Upper lobe of left lung (tissue), 6 donors: ENCODE data around the gene FBP2. TPM values are rescaled to one million over a fixed set of nuclear protein-coding genes. Genes with fewer than 3 reads are reported as not detected.

Source experiments
- ATAC-seq, 2 donors: fragments of 200-7000 bp; cut with Tn5 transposase; one replicate each; pipeline ENCODE4 v1.9.1; 2022; ENCODE audit warnings: mild to moderate bottlenecking in 2 of 2, moderate library complexity in 2 of 2; ENCODE audit not compliant: low FRiP score in 2 of 2
- DNase-seq, 2 donors: peaks; one replicate each; pipeline ENCODE4 v3.0.0-alpha.2; 2019 to 2020
- H3K27ac ChIP-seq, 4 donors: fragments of 200-600 bp; sonication (generic); one replicate each; pipeline ENCODE4 v1.5.1; 2016 to 2019
- H3K27me3 ChIP-seq, 4 donors: fragments of 200-600 bp; sonication (generic); one replicate each; pipeline ENCODE4 v1.5.1; 2017 to 2019
- H3K36me3 ChIP-seq, 4 donors: fragments of 200-600 bp; sonication (generic); one replicate each; pipeline ENCODE4 v1.5.1; 2016 to 2019
- H3K4me1 ChIP-seq, 4 donors: fragments of 200-600 bp; sonication (generic); one replicate each; pipeline ENCODE4 v1.5.1; 2018 to 2019
- H3K4me3 ChIP-seq, 4 donors: fragments of 200-600 bp; sonication (generic); one replicate each; pipeline ENCODE4 v1.5.1; 2017 to 2019; ENCODE audit warnings: mild to moderate bottlenecking in 2 of 4, moderate library complexity in 1 of 4
- H3K9me3 ChIP-seq, 4 donors: fragments of 200-600 bp; sonication (generic); one replicate each; pipeline ENCODE4 v1.5.1; 2018 to 2019
- CTCF ChIP-seq, 6 experiments: fragments of 450-650 bp in 4 of 6; fragments of 200-600 bp in 2 of 6; sonication (generic) in 2 of 6; IDR thresholded peaks; one replicate each; pipeline ENCODE4 v1.5.1; 2016 to 2019; ENCODE audit warnings: antibody characterized with exemption in 6 of 6
- EP300 ChIP-seq, 4 donors: sonication (generic); formaldehyde crosslinking; IDR thresholded peaks; one replicate each; pipeline ENCODE4 v1.5.1; 2017; ENCODE audit warnings: antibody characterized with exemption in 4 of 4, control low read depth in 2 of 4
- POLR2A ChIP-seq, 4 donors: fragments of 450-650 bp; IDR thresholded peaks; one replicate each; pipeline ENCODE4 v1.5.1; 2016 to 2017; ENCODE audit warnings: antibody characterized with exemption in 4 of 4, mild to moderate bottlenecking in 2 of 4
- POLR2AphosphoS5 ChIP-seq, 2 donors: sonication (generic); formaldehyde crosslinking; IDR thresholded peaks; one replicate each; pipeline ENCODE4 v1.5.1; 2017; ENCODE audit warnings: antibody characterized with exemption in 2 of 2
- WGBS, 2 donors: methylation state at CpG; one replicate each; pipeline ENCODE4 v1.1.5; 2017 to 2018; 5-methylcytosine and 5-hydroxymethylcytosine counted together
- total RNA-seq, 6 donors: library from RNA; depleted of rRNA in 4 of 6; stranded (reverse); fragments of >200 nt in 4 of 6; gene quantifications; one replicate each; pipeline versions ENCODE4 v1.1.0 to v1.2.1, GENCODE V29; 2016 to 2021
- donor health status: DM: no; HTN: no; CAD: no; lungs with moderate emphysema.
- donor health status: DM: no; HTN: yes; CAD: no; lungs with severe emphysema.

The FBP2 gene
- total RNA-seq, 6 donors from 2014 or later: 0.49 TPM; not detected in 5

- Histone ChIP-seq H3K27me3 (no peaks in the 10 kb centered on the region), H3K27ac (no peak overlapping the region), H3K4me3 (no peak overlapping the region), H3K9me3 (no peaks in the 10 kb centered on the region), H3K4me1 (no peaks in the 10 kb centered on the region), H3K36me3 (peaks cover 0 to 21% (median 6%) of the 10 kb centered on the region in 4 donors)
- ATAC-seq (no peak), DNase-seq (no peak)
- 67 to 71% methylated on average over 6 of the region's 6 CpGs for WGBS, 2 donors
- TF ChIP-seq POLR2AphosphoS5 (IDR thresholded peaks at IDR 0.05) (peak; percentile 21 to 47), EP300 (IDR thresholded peaks at IDR 0.05) (no peak)
Measured at GRCh38 chr9:94610181-94610606, 16.6 kb upstream of the FBP2 start.

- peaks cover 0 to 6% (median 2%) of the 10 kb centered on the region in 4 donors for H3K4me1 ChIP-seq
- ATAC-seq (no peak), DNase-seq (no peak)
- no peak overlapping the region for H3K4me3 ChIP-seq
- WGBS, 2 donors: 95 to 97% methylated on average over 8 of the region's 8 CpGs
- H3K36me3 ChIP-seq: peaks cover 0 to 29% (median 5%) of the 10 kb centered on the region in 4 donors
- H3K9me3 ChIP-seq: no peaks in the 10 kb centered on the region
- no peak for TF ChIP-seq POLR2AphosphoS5 (IDR thresholded peaks at IDR 0.05)
- no peak for TF ChIP-seq POLR2A (IDR thresholded peaks at IDR 0.05)
- no peak for TF ChIP-seq EP300 (IDR thresholded peaks at IDR 0.05)
- no peak for TF ChIP-seq CTCF (IDR thresholded peaks at IDR 0.05)
- H3K27me3 ChIP-seq: no peaks in the 10 kb centered on the region
- H3K27ac ChIP-seq: no peak overlapping the region
Measured at GRCh38 chr9:94607423-94607691, 13.7 kb upstream of the FBP2 start.

GRCh38 chr9:94606646-94607422, 13.2 kb upstream of the FBP2 start:
- peaks cover 0 to 29% (median 5%) of the 10 kb centered on the region in 4 donors for H3K36me3 ChIP-seq
- H3K4me3 ChIP-seq: no peak overlapping the region
- H3K27me3 ChIP-seq: no peaks in the 10 kb centered on the region
- ATAC-seq: no peak
- DNase-seq: no peak
- no peaks in the 10 kb centered on the region for H3K9me3 ChIP-seq
- peaks cover 0 to 6% (median 2%) of the 10 kb centered on the region in 4 donors for H3K4me1 ChIP-seq
- no peak for TF ChIP-seq CTCF (IDR thresholded peaks at IDR 0.05)
- TF ChIP-seq POLR2AphosphoS5 (IDR thresholded peaks at IDR 0.05): no peak
- no peak for TF ChIP-seq EP300 (IDR thresholded peaks at IDR 0.05)
- TF ChIP-seq POLR2A (IDR thresholded peaks at IDR 0.05): no peak
- whole genome bisulfite sequencing, 2 donors: 86 to 87% methylated on average over 24 of the region's 24 CpGs
- H3K27ac ChIP-seq: no peak overlapping the region

GRCh38 chr9:94603259-94604160, 9.9 kb upstream of the FBP2 start:
- no peaks in the 10 kb centered on the region for H3K27me3 ChIP-seq
- peaks cover 0 to 6% (median 2%) of the 10 kb centered on the region in 4 donors for H3K4me1 ChIP-seq
- peak in 1 of 2 donors; percentile 76 for DNase-seq
- H3K9me3 ChIP-seq: no peaks in the 10 kb centered on the region
- TF ChIP-seq POLR2A (IDR thresholded peaks at IDR 0.05): no peak
- no peak for TF ChIP-seq EP300 (IDR thresholded peaks at IDR 0.05)
- TF ChIP-seq POLR2AphosphoS5 (IDR thresholded peaks at IDR 0.05): no peak
- peak; percentile 35 to 64 (median 51) for TF ChIP-seq CTCF (IDR thresholded peaks at IDR 0.05)
- no peak overlapping the region for H3K4me3 ChIP-seq
- peak; percentile 74 to 82 for ATAC-seq
- WGBS, 2 donors: 33 to 36% methylated on average over 21 of the region's 21 CpGs
- peaks cover 0 to 21% (median 5%) of the 10 kb centered on the region in 4 donors for H3K36me3 ChIP-seq
- no peak overlapping the region for H3K27ac ChIP-seq

GRCh38 chr9:94602666-94603065, 9.0 kb upstream of the FBP2 start:
- Histone ChIP-seq H3K4me3 (no peak overlapping the region), H3K4me1 (peaks cover 0 to 6% (median 2%) of the 10 kb centered on the region in 4 donors), H3K27me3 (no peaks in the 10 kb centered on the region), H3K36me3 (peaks cover 0 to 21% (median 5%) of the 10 kb centered on the region in 4 donors), H3K27ac (no peak overlapping the region), H3K9me3 (no peaks in the 10 kb centered on the region)
- no peak for TF ChIP-seq POLR2A (IDR thresholded peaks at IDR 0.05)
- no peak for TF ChIP-seq POLR2AphosphoS5 (IDR thresholded peaks at IDR 0.05)
- TF ChIP-seq CTCF (IDR thresholded peaks at IDR 0.05): no peak
- no peak for TF ChIP-seq EP300 (IDR thresholded peaks at IDR 0.05)
- DNase-seq (no peak), ATAC-seq (no peak)
- 82 to 84% methylated on average over 6 of the region's 6 CpGs for WGBS, 2 donors
